IPS-18a (cell line): Measurements from ENCODE around the gene ESR1.

Experiments
- H3K27ac ChIP-seq: one replicate; pipeline ENCODE4 v1.5.1; 2013; ENCODE audit warnings: low read length
- H3K27me3 ChIP-seq: one replicate; pipeline ENCODE4 v1.6.1; 2013; ENCODE audit warnings: mild to moderate bottlenecking, low read length; ENCODE audit not compliant: control insufficient read depth, insufficient read depth
- H3K36me3 ChIP-seq: one replicate; pipeline ENCODE4 v1.6.1; 2013; ENCODE audit warnings: low read depth, low read length; ENCODE audit not compliant: control insufficient read depth
- H3K4me1 ChIP-seq: one replicate; pipeline ENCODE4 v1.6.1; 2013; ENCODE audit warnings: low read depth, low read length; ENCODE audit not compliant: control insufficient read depth
- H3K4me3 ChIP-seq: one replicate; pipeline ENCODE4 v1.5.1; 2013; ENCODE audit warnings: low read length
- H3K9ac ChIP-seq: one replicate; pipeline ENCODE4 v1.6.1; 2013; ENCODE audit warnings: mild to moderate bottlenecking, low read length, moderate library complexity
- H3K9me3 ChIP-seq: one replicate; pipeline ENCODE4 v1.6.1; 2013; ENCODE audit warnings: low read depth, low read length; ENCODE audit not compliant: control insufficient read depth

ESR1 gene

GRCh38 chr6:151900256-151900655 lies 92.8 kb downstream of the ESR1 start:
- H3K36me3 ChIP-seq, result no peaks in the 10 kb centered on the region
- H3K27me3 ChIP-seq, result no peaks in the 10 kb centered on the region
- peaks cover 4% of the 10 kb centered on the region for H3K4me1 ChIP-seq
- no peak overlapping the region for H3K27ac ChIP-seq
- no peak overlapping the region for H3K9ac ChIP-seq
- H3K4me3 ChIP-seq, result no peak overlapping the region
- H3K9me3 ChIP-seq, result no peaks in the 10 kb centered on the region

DNA sequence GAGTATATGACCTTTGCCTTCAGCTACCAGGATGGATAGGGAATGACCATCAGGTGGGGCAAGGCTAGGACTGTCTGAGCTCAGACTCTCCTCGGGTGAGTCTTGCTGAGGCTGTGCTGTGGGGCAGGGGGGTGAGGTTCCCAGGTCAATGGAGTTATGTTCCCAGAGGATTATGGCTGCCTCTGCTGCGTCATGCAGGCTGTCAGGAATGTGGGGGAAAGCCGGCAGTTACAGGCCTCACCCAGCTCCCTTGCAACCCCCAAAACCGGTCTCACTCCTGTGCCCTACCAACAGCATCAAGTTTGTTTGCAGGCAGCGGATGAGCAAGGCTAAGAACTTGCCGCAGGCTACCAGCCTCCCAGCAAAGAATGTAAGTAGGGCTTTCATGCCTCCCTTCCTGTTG lies 93.5 kb downstream of the ESR1 start:
- Histone ChIP-seq H3K27me3 (no peaks in the 10 kb centered on the region), H3K4me3 (no peak overlapping the region), H3K4me1 (peaks cover 4% of the 10 kb centered on the region), H3K27ac (no peak overlapping the region), H3K36me3 (no peaks in the 10 kb centered on the region), H3K9ac (no peak overlapping the region), H3K9me3 (no peaks in the 10 kb centered on the region)

GRCh38 chr6:151904631-151905030 lies 97.1 kb downstream of the ESR1 start:
- Histone ChIP-seq H3K36me3 (no peaks in the 10 kb centered on the region), H3K4me1 (peaks cover 4% of the 10 kb centered on the region), H3K9ac (no peak overlapping the region), H3K9me3 (no peaks in the 10 kb centered on the region), H3K4me3 (no peak overlapping the region), H3K27ac (no peak overlapping the region), H3K27me3 (no peaks in the 10 kb centered on the region)

DNA sequence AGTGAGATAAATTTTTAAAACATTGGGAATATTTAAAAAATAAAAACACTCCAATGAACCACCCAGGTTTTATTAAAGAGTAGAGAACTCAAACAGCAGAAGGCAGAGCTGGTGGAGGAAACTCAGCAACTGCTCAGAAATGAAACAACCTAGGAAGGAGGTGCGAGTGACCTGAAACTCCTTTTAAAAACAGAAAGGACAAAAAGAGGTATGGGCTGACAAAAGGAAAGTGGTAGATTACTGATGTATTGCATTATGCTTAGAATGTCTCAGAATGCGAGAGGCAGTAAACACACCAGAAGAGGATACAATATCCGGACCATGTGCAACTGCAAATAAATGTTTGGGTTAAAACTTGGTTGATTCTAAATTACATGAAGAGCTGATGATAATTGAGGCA lies 97.6 kb downstream of the ESR1 start:
- H3K27ac ChIP-seq, result no peak overlapping the region
- peaks cover 4% of the 10 kb centered on the region for H3K4me1 ChIP-seq
- H3K4me3 ChIP-seq, result no peak overlapping the region
- no peak overlapping the region for H3K9ac ChIP-seq
- no peaks in the 10 kb centered on the region for H3K27me3 ChIP-seq
- no peaks in the 10 kb centered on the region for H3K36me3 ChIP-seq
- no peaks in the 10 kb centered on the region for H3K9me3 ChIP-seq

DNA sequence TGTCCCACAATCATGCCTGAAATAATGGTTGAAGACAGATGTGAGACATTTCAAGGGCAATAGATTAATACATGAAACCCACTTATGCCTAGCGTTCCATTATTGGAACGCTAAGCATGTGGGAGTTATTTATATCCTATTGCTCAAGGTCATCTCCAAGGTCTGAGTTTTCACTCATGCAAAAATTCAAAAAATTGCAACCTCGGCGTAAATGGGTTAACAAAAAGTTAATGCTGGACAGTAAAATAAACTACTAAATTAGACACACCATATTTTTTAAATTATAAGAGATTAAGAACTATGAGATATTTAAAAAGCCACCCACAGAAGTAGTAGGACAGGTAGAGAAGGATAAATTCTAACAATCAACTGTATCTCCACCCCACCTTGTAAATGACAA lies 98.4 kb downstream of the ESR1 start:
- Histone ChIP-seq H3K9me3 (no peaks in the 10 kb centered on the region), H3K27ac (no peak overlapping the region), H3K9ac (no peak overlapping the region), H3K4me1 (no peaks in the 10 kb centered on the region), H3K36me3 (no peaks in the 10 kb centered on the region), H3K27me3 (no peaks in the 10 kb centered on the region), H3K4me3 (no peak overlapping the region)

- H3K4me1 ChIP-seq, result peaks cover 5% of the 10 kb centered on the region
- H3K9me3 ChIP-seq, result no peaks in the 10 kb centered on the region
- no peak overlapping the region for H3K9ac ChIP-seq
- H3K27ac ChIP-seq, result no peak overlapping the region
- no peak overlapping the region for H3K4me3 ChIP-seq
- no peaks in the 10 kb centered on the region for H3K36me3 ChIP-seq
- H3K27me3 ChIP-seq, result no peaks in the 10 kb centered on the region
Observed at GRCh38 chr6:151911401-151911800, 103.9 kb downstream of the ESR1 start.

DNA sequence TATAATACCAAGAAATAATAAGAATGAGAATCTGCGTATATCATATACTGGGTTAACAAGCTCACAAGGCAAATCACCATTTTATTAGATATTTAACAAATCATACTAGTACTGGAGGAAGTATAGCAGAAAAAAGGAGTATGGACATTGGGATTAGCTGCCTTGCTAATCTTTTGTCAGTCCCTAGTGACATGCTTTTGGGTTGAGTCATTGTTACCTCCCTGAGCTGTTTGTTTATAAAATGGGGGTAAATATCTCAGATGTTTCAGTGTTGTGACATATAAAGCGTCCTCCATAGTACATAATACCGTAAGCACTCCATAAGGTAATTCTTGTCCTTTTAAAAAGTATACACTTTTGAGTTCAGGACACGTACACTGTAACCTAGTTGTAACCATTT lies 107.0 kb downstream of the ESR1 start:
- H3K9me3 ChIP-seq, result no peaks in the 10 kb centered on the region
- no peaks in the 10 kb centered on the region for H3K36me3 ChIP-seq
- no peak overlapping the region for H3K9ac ChIP-seq
- H3K27ac ChIP-seq, result no peak overlapping the region
- H3K4me1 ChIP-seq, result peaks cover 10% of the 10 kb centered on the region
- H3K4me3 ChIP-seq, result no peak overlapping the region
- no peaks in the 10 kb centered on the region for H3K27me3 ChIP-seq

GRCh38 chr6:151916075-151916474 lies 108.6 kb downstream of the ESR1 start:
- Histone ChIP-seq H3K27ac (no peak overlapping the region), H3K4me1 (peaks cover 10% of the 10 kb centered on the region), H3K9me3 (no peaks in the 10 kb centered on the region), H3K27me3 (no peaks in the 10 kb centered on the region), H3K9ac (no peak overlapping the region), H3K36me3 (no peaks in the 10 kb centered on the region), H3K4me3 (no peak overlapping the region)

DNA sequence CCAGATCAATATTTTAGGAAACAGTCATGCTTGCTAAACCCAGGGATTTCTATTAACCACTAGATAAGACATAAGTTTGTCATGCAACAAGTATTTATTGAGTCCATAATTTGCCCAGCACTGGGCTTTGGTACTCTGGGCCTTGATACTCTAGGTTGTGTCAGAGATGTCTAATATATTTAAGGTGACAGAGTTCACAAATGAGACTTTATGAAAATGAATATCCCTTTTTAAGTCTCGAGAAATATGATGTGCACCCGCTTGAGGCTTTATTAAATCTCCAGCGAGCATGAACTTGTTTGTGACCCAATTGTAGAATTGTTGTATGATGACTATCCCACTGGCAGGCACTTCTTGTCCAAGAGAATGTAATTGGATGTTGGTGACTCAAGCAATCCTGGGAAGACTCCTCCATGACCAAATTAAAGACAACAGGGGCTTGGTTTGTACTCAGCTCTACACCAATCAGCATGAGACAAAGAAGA lies 109.2 kb downstream of the ESR1 start:
- Histone ChIP-seq H3K36me3 (no peaks in the 10 kb centered on the region), H3K27me3 (no peaks in the 10 kb centered on the region), H3K27ac (no peak overlapping the region), H3K4me3 (no peak overlapping the region), H3K9ac (no peak overlapping the region), H3K4me1 (peaks cover 10% of the 10 kb centered on the region), H3K9me3 (no peaks in the 10 kb centered on the region)

DNA sequence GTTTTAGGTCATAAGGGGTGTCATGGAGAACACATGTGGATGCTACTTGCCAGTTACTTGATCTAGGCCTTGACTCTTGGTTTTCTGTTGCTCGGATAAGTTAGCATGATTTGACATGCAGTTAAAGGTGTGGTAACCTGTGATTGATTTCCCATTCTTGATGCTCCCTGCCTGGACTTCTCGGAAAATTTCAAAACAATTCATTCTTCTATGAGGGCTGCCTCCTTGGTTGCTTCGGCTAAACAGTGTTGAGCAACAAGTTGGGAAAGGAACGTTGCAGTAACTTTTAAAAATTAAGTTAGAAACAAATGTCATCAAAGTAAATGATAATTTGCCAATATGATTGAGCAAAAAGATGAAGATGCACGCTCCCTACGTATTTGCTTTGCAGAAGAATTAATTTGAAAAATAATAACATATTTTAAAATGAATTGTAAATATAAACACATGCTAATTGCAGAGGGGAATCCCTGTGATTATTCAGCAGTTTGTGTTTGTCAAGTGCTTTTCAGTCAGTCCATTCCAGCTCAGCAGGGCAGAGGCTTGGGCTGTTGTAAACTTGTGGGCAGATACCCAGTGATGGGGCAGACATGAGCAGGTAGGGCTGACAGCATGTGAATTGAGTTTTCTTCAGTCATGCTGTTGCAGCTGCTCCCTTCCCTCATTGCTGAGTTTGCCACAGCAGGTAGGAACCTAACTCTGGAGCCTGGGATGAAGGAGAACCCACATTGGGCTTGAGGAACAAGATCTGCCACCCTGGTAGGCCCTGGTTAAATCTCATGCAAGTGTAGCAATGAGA lies 110.2 kb downstream of the ESR1 start:
- Histone ChIP-seq H3K27me3 (no peaks in the 10 kb centered on the region), H3K9me3 (no peaks in the 10 kb centered on the region), H3K4me3 (no peak overlapping the region), H3K36me3 (no peaks in the 10 kb centered on the region), H3K9ac (no peak overlapping the region), H3K4me1 (peaks cover 10% of the 10 kb centered on the region), H3K27ac (no peak overlapping the region)

- no peak overlapping the region for H3K4me3 ChIP-seq
- H3K27ac ChIP-seq, result no peak overlapping the region
- H3K27me3 ChIP-seq, result no peaks in the 10 kb centered on the region
- no peaks in the 10 kb centered on the region for H3K36me3 ChIP-seq
- no peak overlapping the region for H3K9ac ChIP-seq
- H3K9me3 ChIP-seq, result no peaks in the 10 kb centered on the region
- no peaks in the 10 kb centered on the region for H3K4me1 ChIP-seq
Observed at GRCh38 chr6:151940307-151940706, 132.8 kb downstream of the ESR1 start.
